VCaP (cell line): Measurements from ENCODE around the gene PRDM2.
A peak's percentile ranks its signal among the peaks of the same experiment; 100 is the strongest.

Experiments
- H3K27ac ChIP-seq: fragments of 450-650 bp; 2 replicates; pipeline ENCODE4 v1.5.1; 2017
- CTCF ChIP-seq: fragments of 450-650 bp; conservative IDR thresholded peaks from 2 replicates; pipeline ENCODE4 v1.5.1; 2017; ENCODE audit warnings: mild to moderate bottlenecking, moderate library complexity

The PRDM2 gene

GRCh38 chr1:13836631-13837030 is 136.6 kb downstream of the PRDM2 start:
- TF ChIP-seq CTCF: no peak
- no peak overlapping the region for H3K27ac ChIP-seq

GRCh38 chr1:13838236-13838635 is 138.2 kb downstream of the PRDM2 start:
- H3K27ac ChIP-seq: no peak overlapping the region
- TF ChIP-seq CTCF: no peak

GRCh38 chr1:13842497-13842896 is 142.5 kb downstream of the PRDM2 start:
- TF ChIP-seq CTCF: no peak
- no peak overlapping the region for H3K27ac ChIP-seq

- H3K27ac ChIP-seq: no peak overlapping the region
- no peak for TF ChIP-seq CTCF
Measured at GRCh38 chr1:13851726-13852125, 151.7 kb downstream of the PRDM2 start.

GRCh38 chr1:13855554-13855953 is 155.6 kb downstream of the PRDM2 start:
- H3K27ac ChIP-seq: no peak overlapping the region
- no peak for TF ChIP-seq CTCF

- TF ChIP-seq CTCF: no peak
- H3K27ac ChIP-seq: peak overlapping the region; percentile 79
Measured at GRCh38 chr1:13860031-13860430, 160.0 kb downstream of the PRDM2 start.

- no peak for TF ChIP-seq CTCF
- no peak overlapping the region for H3K27ac ChIP-seq
Measured at GRCh38 chr1:13864760-13865159, 164.8 kb downstream of the PRDM2 start.

- no peak for TF ChIP-seq CTCF
- no peak overlapping the region for H3K27ac ChIP-seq
Measured at GRCh38 chr1:13865851-13866250, 165.9 kb downstream of the PRDM2 start.
